HG03457 (cell line): Measurements from ENCODE around the gene SH3RF3.

Experiments
- ATAC-seq: cut with Tn5 transposase; IDR thresholded peaks from one replicate; pipeline ENCODE4 v1.9.1; 2021; ENCODE audit warnings: moderate number of reproducible peaks; ENCODE audit not compliant: unreplicated experiment

Gene SH3RF3

GRCh38 chr2:109275120-109276012 is 146.4 kb downstream of the SH3RF3 start:
- ATAC-seq: no peak

DNA sequence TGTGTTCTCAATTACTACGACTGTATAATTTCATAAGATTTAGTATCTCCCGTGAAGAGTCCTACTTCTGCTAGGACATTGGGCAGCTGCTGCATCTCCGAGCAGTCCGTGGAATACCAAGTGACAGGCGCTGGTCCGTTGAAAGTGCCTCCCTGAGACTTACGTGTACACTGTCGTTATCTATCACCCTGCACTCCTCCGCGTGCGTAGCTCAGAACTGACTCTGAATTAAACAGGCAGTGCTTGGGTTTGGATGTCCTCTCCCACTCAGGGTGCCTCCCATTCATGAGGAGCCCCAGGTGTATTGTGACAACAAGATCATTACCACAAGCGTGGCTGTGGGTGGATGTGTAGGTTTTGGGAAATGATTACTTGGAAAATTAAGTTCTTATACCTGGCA is 148.4 kb downstream of the SH3RF3 start:
- ATAC-seq: no peak

- ATAC-seq: no peak
These were observed 150.3 kb downstream of the SH3RF3 start for GRCh38 chr2:109279243-109279860.

GRCh38 chr2:109280804-109281203 is 151.8 kb downstream of the SH3RF3 start:
- ATAC-seq: no peak

DNA sequence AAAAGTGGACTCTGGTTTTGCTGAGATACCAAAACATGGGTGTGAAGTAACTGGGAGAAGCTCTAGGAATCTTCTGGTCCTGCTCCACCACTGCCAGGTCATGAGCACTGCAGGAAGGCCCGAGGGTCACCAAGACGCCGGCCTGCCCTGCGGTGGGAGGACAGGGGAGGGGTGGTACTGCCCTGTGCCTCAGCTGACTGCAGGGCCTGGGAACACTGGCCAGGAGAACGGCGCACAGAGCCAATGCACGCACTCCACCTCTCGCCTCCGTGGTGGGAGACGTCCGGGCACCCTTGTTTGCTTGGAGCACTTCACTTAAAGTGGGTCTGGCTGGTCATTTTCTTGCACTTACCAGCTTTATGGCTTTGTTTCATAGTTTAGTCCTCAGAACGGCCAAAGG is 153.4 kb downstream of the SH3RF3 start:
- no peak for ATAC-seq

GRCh38 chr2:109282865-109283264 is 153.9 kb downstream of the SH3RF3 start:
- ATAC-seq: no peak

GRCh38 chr2:109284826-109285225 is 155.8 kb downstream of the SH3RF3 start:
- no peak for ATAC-seq

GRCh38 chr2:109285244-109285651 is 156.2 kb downstream of the SH3RF3 start:
- ATAC-seq: no peak

DNA sequence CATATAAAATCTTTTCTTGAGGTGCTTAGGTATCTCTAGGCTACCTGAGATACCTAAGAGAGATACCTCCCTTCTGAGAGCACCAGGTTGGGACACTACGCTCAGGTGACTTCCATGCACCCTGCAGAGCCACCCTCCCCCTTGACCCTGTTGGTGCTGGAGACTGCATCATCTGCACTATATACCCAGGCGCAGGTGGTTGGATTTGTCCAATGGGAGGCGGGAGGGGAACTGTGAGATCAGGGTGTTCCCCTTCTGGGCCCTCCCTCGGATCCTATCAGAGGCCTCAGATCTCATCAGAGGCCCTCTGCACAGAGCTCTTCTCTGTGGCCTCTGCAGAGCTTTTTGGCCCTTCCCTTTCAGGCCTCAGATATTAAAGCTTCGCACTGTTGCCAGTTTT is 158.4 kb downstream of the SH3RF3 start:
- ATAC-seq: no peak

DNA sequence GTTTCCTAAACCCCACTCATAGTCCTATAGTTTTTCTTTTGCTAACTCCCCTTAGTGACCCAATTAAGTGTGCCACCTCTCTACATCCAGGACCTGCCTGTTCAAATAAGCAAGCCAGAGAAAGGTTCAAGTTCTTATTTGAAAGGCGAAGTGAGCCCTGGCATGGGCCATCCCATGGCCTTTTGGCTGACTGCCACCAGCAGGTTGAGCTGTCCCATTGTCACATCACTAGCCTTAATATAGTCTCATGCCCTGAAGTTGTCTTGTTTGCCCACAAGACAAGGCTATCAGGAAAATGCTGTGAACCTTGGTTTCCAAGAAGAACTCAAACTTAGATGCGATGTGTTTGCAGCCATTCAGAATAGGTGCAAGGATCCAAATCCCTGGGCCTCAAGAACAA is 158.8 kb downstream of the SH3RF3 start:
- ATAC-seq: no peak

DNA sequence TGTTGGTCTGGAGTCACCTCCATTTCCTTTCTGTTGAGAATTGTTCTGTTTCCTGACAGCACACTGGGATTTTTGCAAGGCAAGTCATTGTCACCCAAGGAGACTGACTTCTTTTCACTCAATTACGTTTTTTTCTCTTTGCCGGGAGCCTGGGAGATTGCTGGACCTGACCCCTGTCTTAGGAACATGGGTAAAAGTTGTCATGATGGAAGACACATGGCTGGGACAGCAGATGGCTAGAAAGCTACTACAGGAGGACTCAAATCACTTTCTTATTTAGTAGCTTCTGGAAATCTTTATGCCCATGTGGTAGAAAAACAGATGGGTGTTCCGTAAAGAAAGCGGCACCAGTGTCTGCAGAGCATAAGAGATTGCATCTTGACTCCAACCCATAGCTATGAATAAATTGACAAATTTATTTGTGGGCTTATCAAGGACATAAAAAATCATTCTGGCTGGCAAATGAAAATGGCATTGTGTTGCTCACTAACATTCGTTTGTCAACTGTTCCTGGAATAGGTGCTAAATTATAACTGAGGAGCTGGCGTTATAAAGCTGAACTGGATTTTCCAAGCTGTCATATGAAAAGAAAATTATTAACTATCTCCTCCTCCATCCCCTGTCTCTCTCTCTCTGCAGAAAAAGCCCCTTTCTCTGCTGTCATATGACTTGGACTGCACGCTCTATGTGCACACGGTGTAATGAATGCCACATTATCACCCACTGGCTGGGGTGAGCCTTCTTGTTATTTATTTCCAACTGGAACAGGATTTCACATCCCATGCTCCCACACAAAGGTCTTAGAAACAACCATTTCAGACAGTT is 159.8 kb downstream of the SH3RF3 start:
- no peak for ATAC-seq

- no peak for ATAC-seq
These were observed 160.7 kb downstream of the SH3RF3 start for GRCh38 chr2:109289504-109290222.

- ATAC-seq: no peak
These were observed 162.1 kb downstream of the SH3RF3 start for GRCh38 chr2:109290887-109291643.

GRCh38 chr2:109292386-109292785 is 163.4 kb downstream of the SH3RF3 start:
- no peak for ATAC-seq

DNA sequence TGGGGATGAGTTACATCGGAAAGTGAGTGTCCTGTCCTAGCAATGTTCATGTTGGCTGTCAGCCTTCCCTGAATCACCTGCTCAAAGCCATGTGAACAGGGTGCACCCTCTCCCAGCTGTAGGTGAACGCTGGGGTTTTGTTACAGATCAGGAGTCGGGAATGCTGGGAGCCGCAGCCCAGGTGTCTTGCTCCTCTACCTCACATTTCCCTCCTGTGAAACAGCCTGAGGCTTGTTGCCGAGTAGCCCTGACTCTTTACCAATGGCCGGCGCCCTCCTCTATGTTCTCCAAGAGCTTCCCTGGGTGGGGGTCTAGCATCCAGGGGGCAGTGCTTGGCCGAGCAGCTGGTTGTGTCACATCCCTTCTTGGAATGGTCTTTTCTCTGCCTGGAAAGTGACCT is 164.7 kb downstream of the SH3RF3 start:
- no peak for ATAC-seq

DNA sequence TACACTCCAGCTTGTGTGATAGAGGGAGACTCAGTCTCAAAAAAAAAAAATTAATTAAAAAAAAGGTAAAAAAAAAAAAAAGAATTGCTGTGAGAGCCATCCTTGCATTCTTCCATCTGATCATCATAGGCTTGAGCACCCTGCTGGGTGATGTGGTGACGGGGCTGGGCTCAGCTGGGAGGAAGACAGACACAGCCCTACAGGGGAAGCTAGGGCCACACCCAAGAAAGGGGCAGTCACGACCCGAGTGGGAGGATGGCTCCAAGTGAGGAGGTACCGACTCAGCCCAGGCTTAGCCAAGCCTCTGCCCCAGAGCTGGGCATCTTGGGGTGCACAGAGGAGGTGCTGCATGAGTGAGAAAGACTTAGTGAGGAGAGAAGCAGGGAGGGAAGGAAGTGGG is 165.5 kb downstream of the SH3RF3 start:
- no peak for ATAC-seq

GRCh38 chr2:109295070-109295780 is 166.2 kb downstream of the SH3RF3 start:
- no peak for ATAC-seq

GRCh38 chr2:109295781-109296117 is 166.7 kb downstream of the SH3RF3 start:
- no peak for ATAC-seq

DNA sequence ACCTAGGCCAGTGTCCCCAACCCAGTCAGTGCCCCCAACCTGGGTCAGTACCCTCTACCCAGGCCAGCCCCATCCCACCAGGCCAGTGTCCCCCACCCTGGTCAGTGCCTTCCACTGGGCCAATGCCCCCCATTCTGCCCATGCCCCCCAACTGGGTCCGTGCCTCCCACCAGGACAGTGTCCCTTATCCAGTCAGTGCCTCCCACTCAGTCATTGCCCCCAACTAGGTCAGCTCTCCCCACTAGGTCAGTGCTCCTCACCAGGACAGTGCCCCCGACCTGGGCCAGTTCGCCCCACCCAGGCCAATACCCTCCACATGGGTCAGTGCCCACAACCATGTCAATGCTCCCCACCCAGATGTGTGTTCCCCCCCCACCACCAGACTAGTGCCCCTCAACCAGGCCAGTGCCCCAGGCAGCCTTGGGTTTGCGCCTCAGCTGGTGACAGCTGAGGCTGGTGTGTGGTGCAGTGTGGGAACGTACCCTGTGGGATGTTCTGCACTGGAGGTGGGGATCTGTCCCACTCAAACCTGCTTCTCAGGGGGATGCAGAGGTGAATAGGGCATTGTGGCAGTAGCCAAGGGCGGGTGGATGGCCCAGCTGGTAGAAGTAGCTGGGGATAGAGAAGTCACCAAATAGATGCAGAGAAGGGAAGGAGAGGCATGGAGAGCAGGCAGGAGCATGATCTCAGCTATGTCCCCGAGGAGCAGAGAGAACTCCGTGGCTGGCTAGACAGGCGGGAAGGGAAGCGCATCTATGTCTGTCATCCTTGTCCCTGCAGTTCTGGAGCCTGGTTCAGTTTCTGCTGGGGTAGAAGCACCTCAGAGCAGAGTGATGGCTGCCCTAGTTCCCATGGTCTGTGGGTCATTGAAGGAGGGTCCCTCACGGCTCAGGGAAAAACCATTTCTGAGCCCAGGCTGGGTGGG is 168.8 kb downstream of the SH3RF3 start:
- ATAC-seq: no peak
